ENCODE measurements around the gene DENND1A.

GRCh38 chr9:123787416-123787815 lies 142.5 kb downstream of the DENND1A start:
- no peak for TF ChIP-seq GATA2 (IDR thresholded peaks at IDR 0.05; ENCODE audit: low read depth, low read length)
- TF ChIP-seq GATA3 (IDR thresholded peaks at IDR 0.05; ENCODE audit: low read depth, low read length), result no peak

Data from SH-SY5Y (cell line).